ENCODE data around the gene EYS. TPM values are rescaled to one million over a fixed set of nuclear protein-coding genes. Genes with fewer than 3 reads are reported as not detected.

Gene EYS
- total RNA-seq, 1 experiment from 2014 or later = not detected

DNA sequence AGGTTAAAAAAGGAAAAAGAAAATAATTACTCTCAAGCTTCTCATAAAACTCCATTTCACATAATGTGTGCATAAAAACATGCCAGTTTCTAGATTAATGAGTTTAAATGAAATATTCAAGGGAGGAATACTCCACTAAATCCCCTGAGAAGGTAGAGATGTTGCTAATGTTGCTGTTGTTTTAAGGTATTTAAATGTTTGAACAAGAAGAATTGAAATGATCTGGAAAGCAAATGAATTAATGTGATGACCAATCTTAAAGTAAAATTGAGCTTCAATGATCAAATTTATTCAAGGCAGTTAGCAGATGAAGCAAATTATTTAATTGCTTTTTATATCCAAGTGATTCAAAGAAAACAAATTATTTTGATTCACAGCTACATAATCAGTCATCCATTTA, 804.4 kb downstream of the EYS start:
- Histone ChIP-seq H4K5ac (ENCODE audit: insufficient read length, low read depth, low read length) (no peak overlapping the region), H3K56ac (ENCODE audit: insufficient read length, low read depth, low read length) (no peak overlapping the region), H2BK12ac (ENCODE audit: insufficient read length, low read depth, low read length) (no peak overlapping the region), H4K91ac (ENCODE audit: insufficient read length, low read depth, low read length) (no peak overlapping the region), H3K79me1 (ENCODE audit: insufficient read depth, low read depth, low read length, poor library complexity, severe bottlenecking) (no peaks in the 10 kb centered on the region), H3K18ac (ENCODE audit: insufficient read length, low read depth, low read length) (no peak overlapping the region), H4K8ac (replicated peaks; ENCODE audit: insufficient read length, low read depth, low read length) (no peak overlapping the region), H3K79me2 (ENCODE audit: insufficient read depth, low read length) (no peaks in the 10 kb centered on the region), H3K14ac (ENCODE audit: insufficient read depth, low read length) (no peak overlapping the region), H2BK5ac (ENCODE audit: insufficient read length, low read length) (no peak overlapping the region), H2AK5ac (ENCODE audit: insufficient read length, low read length) (no peak overlapping the region), H3K9ac (ENCODE audit: extremely low read depth, insufficient read length, low read length) (no peak overlapping the region), H3K4me2 (ENCODE audit: insufficient read depth, insufficient read length, low read length) (no peak overlapping the region), H3K9me3 (ENCODE audit: control insufficient read depth, low read depth, low read length) (no peaks in the 10 kb centered on the region), H3K4ac (ENCODE audit: low read depth, low read length) (no peak overlapping the region), H2AFZ (ENCODE audit: low read length) (no peak overlapping the region), H2BK120ac (ENCODE audit: low read depth, low read length, poor library complexity, severe bottlenecking) (no peak overlapping the region), H2BK15ac (ENCODE audit: low read depth, low read length) (no peak overlapping the region), H2BK20ac (ENCODE audit: low read depth, low read length, poor library complexity, severe bottlenecking) (no peak overlapping the region), H3K27me3 (ENCODE audit: insufficient read depth, low read length) (no peaks in the 10 kb centered on the region), H3K4me1 (ENCODE audit: insufficient read depth, low read length) (no peaks in the 10 kb centered on the region), H3K27ac (ENCODE audit: insufficient read length, low read depth, low read length) (no peak overlapping the region), H3T11ph (ENCODE audit: low read length) (no peak overlapping the region), H3K23ac (ENCODE audit: insufficient read length, low read depth, low read length) (no peak overlapping the region), H3K23me2 (ENCODE audit: insufficient read length, low read depth, low read length, poor library complexity, severe bottlenecking) (no peaks in the 10 kb centered on the region), H4K20me1 (ENCODE audit: control insufficient read depth, insufficient read depth, insufficient read length) (no peaks in the 10 kb centered on the region)
- Mint-ChIP-seq H3K9me3 (peaks cover 3% of the 10 kb centered on the region in 2 experiments; a peak in 3 of 5 replicates), H3K4me3 (no peak overlapping the region), H3K27ac (no peak overlapping the region), H3K4me1 (no peaks in the 10 kb centered on the region; a peak in 1 of 4 replicates), H3K27me3 (ENCODE audit: low read depth) (no peaks in the 10 kb centered on the region), H3K36me3 (ENCODE audit: insufficient read depth in 1 of 3, low read depth in 3 of 3) (peaks cover 0 to 2% (median 0%) of the 10 kb centered on the region in 3 experiments; a peak in 2 of 7 replicates)
- TF ChIP-seq, protein P1, sequence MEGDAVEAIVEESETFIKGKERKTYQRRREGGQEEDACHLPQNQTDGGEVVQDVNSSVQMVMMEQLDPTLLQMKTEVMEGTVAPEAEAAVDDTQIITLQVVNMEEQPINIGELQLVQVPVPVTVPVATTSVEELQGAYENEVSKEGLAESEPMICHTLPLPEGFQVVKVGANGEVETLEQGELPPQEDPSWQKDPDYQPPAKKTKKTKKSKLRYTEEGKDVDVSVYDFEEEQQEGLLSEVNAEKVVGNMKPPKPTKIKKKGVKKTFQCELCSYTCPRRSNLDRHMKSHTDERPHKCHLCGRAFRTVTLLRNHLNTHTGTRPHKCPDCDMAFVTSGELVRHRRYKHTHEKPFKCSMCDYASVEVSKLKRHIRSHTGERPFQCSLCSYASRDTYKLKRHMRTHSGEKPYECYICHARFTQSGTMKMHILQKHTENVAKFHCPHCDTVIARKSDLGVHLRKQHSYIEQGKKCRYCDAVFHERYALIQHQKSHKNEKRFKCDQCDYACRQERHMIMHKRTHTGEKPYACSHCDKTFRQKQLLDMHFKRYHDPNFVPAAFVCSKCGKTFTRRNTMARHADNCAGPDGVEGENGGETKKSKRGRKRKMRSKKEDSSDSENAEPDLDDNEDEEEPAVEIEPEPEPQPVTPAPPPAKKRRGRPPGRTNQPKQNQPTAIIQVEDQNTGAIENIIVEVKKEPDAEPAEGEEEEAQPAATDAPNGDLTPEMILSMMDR (conservative IDR thresholded peaks at IDR 0.05) = no peak
- DNase-seq = no peak
